ENCODE results near the gene CDS2. TPM values are rescaled to one million over a fixed set of nuclear protein-coding genes. Genes with fewer than 3 reads are reported as not detected.
A peak's percentile ranks its signal among the peaks of the same experiment; 100 is the strongest.

Gene CDS2
- total RNA-seq, 1 experiment from 2014 or later: 42.0 TPM

- DNase-seq (ENCODE audit: low read depth): peak; percentile 67
Measured at GRCh38 chr20:5181958-5182357, 55.1 kb downstream of the CDS2 start.

- DNase-seq (ENCODE audit: low read depth): no peak
Measured at GRCh38 chr20:5182615-5183254, 55.9 kb downstream of the CDS2 start.

GRCh38 chr20:5183731-5184474 lies 57.1 kb downstream of the CDS2 start:
- DNase-seq (ENCODE audit: low read depth): no peak

GRCh38 chr20:5184684-5185083 lies 57.9 kb downstream of the CDS2 start:
- DNase-seq (ENCODE audit: low read depth): no peak

GRCh38 chr20:5187122-5187521 lies 60.3 kb downstream of the CDS2 start:
- DNase-seq (ENCODE audit: low read depth): no peak

GRCh38 chr20:5188736-5189135 lies 61.9 kb downstream of the CDS2 start:
- DNase-seq (ENCODE audit: low read depth): no peak

- DNase-seq (ENCODE audit: low read depth): no peak
Measured at GRCh38 chr20:5189917-5190316, 63.1 kb downstream of the CDS2 start.

GRCh38 chr20:5190444-5190843 lies 63.6 kb downstream of the CDS2 start:
- DNase-seq (ENCODE audit: low read depth): no peak

GRCh38 chr20:5191829-5192569 lies 65.2 kb downstream of the CDS2 start:
- DNase-seq (ENCODE audit: low read depth): peak; percentile 86

GRCh38 chr20:5192570-5193431 lies 66.0 kb downstream of the CDS2 start:
- no peak for DNase-seq (ENCODE audit: low read depth)

GRCh38 chr20:5195655-5196054 lies 68.8 kb downstream of the CDS2 start:
- DNase-seq (ENCODE audit: low read depth): peak; percentile 19

- DNase-seq (ENCODE audit: low read depth): no peak
Measured at GRCh38 chr20:5196149-5196548, 69.3 kb downstream of the CDS2 start.

- no peak for DNase-seq (ENCODE audit: low read depth)
Measured at GRCh38 chr20:5197270-5197827, 70.5 kb downstream of the CDS2 start.

GRCh38 chr20:5197847-5198650 lies 71.2 kb downstream of the CDS2 start:
- no peak for DNase-seq (ENCODE audit: low read depth)

GRCh38 chr20:5198651-5198924 lies 71.8 kb downstream of the CDS2 start:
- DNase-seq (ENCODE audit: low read depth): no peak

- no peak for DNase-seq (ENCODE audit: low read depth)
Measured at GRCh38 chr20:5203380-5203779, 76.6 kb downstream of the CDS2 start.

- peak; percentile 78 for DNase-seq (ENCODE audit: low read depth)
Measured at GRCh38 chr20:5205348-5206210, 78.8 kb downstream of the CDS2 start.

GRCh38 chr20:5207138-5207537 lies 80.3 kb downstream of the CDS2 start:
- no peak for DNase-seq (ENCODE audit: low read depth)

GRCh38 chr20:5211803-5212714 lies 85.3 kb downstream of the CDS2 start:
- DNase-seq (ENCODE audit: low read depth): no peak

Data from M059J (cell line).